Measurements from ENCODE around the gene MRPL18.

MRPL18 gene

DNA sequence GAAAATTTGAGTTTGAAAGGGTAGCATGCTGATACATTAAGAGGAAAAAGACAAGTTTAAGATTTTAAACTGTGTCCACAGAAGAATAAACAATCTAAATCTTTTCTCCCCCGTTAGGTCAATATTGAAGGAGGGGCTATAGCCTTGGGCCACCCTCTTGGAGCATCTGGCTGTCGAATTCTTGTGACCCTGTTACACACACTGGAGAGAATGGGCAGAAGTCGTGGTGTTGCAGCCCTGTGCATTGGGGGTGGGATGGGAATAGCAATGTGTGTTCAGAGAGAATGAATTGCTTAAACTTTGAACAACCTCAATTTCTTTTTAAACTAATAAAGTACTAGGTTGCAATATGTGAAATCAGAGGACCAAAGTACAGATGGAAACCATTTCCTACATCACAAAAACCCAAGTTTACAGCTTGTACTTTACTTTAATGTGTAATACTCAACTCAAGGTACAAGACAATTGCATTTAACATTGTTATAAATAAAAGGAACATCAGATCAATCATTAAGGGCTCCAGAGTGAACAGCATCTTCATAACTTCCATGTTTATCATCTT lies 11.6 kb upstream of the MRPL18 start:
- TF ChIP-seq ZFP3 (CRISPR knock-in tag; IDR thresholded peaks at IDR 0.05) (no peak), TOX (CRISPR knock-in tag; IDR thresholded peaks at IDR 0.05; ENCODE audit: borderline replicate concordance) (no peak), GLIS3 (CRISPR knock-in tag; IDR thresholded peaks at IDR 0.05) (no peak), ISL1 (CRISPR knock-in tag; IDR thresholded peaks at IDR 0.05) (no peak), BACH2 (CRISPR knock-in tag; IDR thresholded peaks at IDR 0.05; ENCODE audit: borderline replicate concordance) (no peak), ESRRG (CRISPR knock-in tag; IDR thresholded peaks at IDR 0.05) (no peak), ZC3H10 (CRISPR knock-in tag; IDR thresholded peaks at IDR 0.05) (no peak), SNAI2 (CRISPR knock-in tag; IDR thresholded peaks at IDR 0.05) (no peak), ZFP30 (CRISPR knock-in tag; IDR thresholded peaks at IDR 0.05) (no peak), ZNF565 (CRISPR knock-in tag; conservative IDR thresholded peaks at IDR 0.05; ENCODE audit: low read depth) (no peak), TCF4 (CRISPR knock-in tag; IDR thresholded peaks at IDR 0.05; ENCODE audit: borderline replicate concordance) (no peak)
- TF ChIP-seq, protein P1, sequence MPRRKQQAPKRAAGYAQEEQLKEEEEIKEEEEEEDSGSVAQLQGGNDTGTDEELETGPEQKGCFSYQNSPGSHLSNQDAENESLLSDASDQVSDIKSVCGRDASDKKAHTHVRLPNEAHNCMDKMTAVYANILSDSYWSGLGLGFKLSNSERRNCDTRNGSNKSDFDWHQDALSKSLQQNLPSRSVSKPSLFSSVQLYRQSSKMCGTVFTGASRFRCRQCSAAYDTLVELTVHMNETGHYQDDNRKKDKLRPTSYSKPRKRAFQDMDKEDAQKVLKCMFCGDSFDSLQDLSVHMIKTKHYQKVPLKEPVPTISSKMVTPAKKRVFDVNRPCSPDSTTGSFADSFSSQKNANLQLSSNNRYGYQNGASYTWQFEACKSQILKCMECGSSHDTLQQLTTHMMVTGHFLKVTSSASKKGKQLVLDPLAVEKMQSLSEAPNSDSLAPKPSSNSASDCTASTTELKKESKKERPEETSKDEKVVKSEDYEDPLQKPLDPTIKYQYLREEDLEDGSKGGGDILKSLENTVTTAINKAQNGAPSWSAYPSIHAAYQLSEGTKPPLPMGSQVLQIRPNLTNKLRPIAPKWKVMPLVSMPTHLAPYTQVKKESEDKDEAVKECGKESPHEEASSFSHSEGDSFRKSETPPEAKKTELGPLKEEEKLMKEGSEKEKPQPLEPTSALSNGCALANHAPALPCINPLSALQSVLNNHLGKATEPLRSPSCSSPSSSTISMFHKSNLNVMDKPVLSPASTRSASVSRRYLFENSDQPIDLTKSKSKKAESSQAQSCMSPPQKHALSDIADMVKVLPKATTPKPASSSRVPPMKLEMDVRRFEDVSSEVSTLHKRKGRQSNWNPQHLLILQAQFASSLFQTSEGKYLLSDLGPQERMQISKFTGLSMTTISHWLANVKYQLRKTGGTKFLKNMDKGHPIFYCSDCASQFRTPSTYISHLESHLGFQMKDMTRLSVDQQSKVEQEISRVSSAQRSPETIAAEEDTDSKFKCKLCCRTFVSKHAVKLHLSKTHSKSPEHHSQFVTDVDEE (CRISPR knock-in tag; IDR thresholded peaks at IDR 0.05), result no peak
- no peak for ATAC-seq

DNA sequence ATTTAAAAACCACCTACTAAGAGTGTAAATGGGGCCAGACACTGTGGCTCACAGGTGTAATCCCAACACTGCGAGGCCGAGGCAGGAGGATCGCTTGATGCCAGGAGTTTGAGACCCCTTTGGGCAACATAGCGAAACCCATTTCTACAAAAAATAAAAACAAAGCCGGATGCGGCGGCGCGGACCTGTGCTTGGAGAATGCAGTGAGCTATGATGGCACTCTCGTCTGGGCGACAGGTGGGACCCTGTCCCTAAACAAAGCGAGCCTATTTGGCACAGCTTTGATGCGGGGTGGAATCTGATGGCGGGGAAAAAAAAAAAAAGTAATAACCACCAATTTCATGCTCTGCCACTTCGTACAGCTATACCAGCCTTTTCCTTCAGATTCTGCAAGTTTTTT lies 2.0 kb upstream of the MRPL18 start:
- ATAC-seq, result no peak
- TF ChIP-seq CSDC2 (CRISPR knock-in tag; IDR thresholded peaks at IDR 0.05) (no peak), OSR1 (CRISPR knock-in tag; IDR thresholded peaks at IDR 0.05) (no peak), ZC3H10 (CRISPR knock-in tag; IDR thresholded peaks at IDR 0.05) (no peak)

DNA sequence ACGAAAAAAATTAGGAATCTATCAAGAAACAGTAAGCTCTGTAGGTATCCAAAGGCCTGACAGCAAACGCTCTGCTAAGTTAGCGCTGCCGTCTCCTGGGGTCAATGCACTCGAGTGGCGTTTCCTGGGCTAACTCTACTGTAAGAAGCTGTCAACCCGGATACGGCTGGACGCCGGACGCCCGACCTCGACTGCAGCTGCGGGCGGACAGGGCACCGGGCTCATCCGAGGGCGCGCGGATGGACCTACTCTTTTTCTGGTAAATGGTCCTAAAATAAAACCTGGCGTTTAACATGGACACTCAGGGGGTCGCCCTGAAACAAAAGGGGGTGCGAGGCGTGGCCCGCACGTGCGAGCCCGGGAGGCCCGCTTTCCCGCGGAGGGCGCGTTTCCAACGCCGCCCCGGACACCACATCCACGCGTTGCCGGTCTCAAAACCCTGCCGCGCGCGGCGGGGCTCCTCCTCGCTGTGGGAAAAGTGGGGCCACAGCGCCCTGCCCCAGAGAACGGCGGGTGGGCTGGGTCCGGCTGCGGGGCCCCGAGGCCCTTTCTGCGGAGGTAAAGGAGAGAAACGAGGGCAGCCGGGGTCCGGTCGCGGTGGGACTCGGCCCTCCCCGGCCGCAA lies 1.4 kb upstream of the MRPL18 start:
- ATAC-seq, result peak; percentile 14

More for the DNA sequence above, 1.4 kb upstream of the MRPL18 start:
- TF ChIP-seq ZFP30 (CRISPR knock-in tag; IDR thresholded peaks at IDR 0.05), result no peak
- no peak for TF ChIP-seq TCF4 (CRISPR knock-in tag; IDR thresholded peaks at IDR 0.05; ENCODE audit: borderline replicate concordance)
- no peak for TF ChIP-seq ZNF8 (CRISPR knock-in tag; IDR thresholded peaks at IDR 0.05)
- no peak for TF ChIP-seq GLIS3 (CRISPR knock-in tag; IDR thresholded peaks at IDR 0.05)
- TF ChIP-seq ESRRG (CRISPR knock-in tag; IDR thresholded peaks at IDR 0.05), result no peak
- no peak for TF ChIP-seq SNAI2 (CRISPR knock-in tag; IDR thresholded peaks at IDR 0.05)
- TF ChIP-seq, protein P2, sequence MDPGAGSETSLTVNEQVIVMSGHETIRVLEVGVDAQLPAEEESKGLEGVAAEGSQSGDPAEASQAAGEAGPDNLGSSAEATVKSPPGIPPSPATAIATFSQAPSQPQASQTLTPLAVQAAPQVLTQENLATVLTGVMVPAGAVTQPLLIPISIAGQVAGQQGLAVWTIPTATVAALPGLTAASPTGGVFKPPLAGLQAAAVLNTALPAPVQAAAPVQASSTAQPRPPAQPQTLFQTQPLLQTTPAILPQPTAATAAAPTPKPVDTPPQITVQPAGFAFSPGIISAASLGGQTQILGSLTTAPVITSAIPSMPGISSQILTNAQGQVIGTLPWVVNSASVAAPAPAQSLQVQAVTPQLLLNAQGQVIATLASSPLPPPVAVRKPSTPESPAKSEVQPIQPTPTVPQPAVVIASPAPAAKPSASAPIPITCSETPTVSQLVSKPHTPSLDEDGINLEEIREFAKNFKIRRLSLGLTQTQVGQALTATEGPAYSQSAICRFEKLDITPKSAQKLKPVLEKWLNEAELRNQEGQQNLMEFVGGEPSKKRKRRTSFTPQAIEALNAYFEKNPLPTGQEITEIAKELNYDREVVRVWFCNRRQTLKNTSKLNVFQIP (CRISPR knock-in tag; IDR thresholded peaks at IDR 0.05; ENCODE audit: borderline replicate concordance, low read depth), result no peak
- TF ChIP-seq OSR1 (CRISPR knock-in tag; IDR thresholded peaks at IDR 0.05), result no peak
- no peak for TF ChIP-seq TOX (CRISPR knock-in tag; IDR thresholded peaks at IDR 0.05; ENCODE audit: borderline replicate concordance)
- no peak for TF ChIP-seq ZC3H10 (CRISPR knock-in tag; IDR thresholded peaks at IDR 0.05)
- TF ChIP-seq, protein P3, sequence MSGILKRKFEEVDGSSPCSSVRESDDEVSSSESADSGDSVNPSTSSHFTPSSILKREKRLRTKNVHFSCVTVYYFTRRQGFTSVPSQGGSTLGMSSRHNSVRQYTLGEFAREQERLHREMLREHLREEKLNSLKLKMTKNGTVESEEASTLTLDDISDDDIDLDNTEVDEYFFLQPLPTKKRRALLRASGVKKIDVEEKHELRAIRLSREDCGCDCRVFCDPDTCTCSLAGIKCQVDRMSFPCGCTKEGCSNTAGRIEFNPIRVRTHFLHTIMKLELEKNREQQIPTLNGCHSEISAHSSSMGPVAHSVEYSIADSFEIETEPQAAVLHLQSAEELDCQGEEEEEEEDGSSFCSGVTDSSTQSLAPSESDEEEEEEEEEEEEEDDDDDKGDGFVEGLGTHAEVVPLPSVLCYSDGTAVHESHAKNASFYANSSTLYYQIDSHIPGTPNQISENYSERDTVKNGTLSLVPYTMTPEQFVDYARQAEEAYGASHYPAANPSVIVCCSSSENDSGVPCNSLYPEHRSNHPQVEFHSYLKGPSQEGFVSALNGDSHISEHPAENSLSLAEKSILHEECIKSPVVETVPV (CRISPR knock-in tag; IDR thresholded peaks at IDR 0.05), result no peak
- TF ChIP-seq BACH2 (CRISPR knock-in tag; IDR thresholded peaks at IDR 0.05; ENCODE audit: borderline replicate concordance), result no peak
- TF ChIP-seq, protein P1 (CRISPR knock-in tag; IDR thresholded peaks at IDR 0.05), result no peak
- TF ChIP-seq ZNF565 (CRISPR knock-in tag; conservative IDR thresholded peaks at IDR 0.05; ENCODE audit: low read depth), result no peak

Data from SK-N-SH treated with all-trans-retinoic acid at 6 μM for 48 hours (cell line).